WI38 (cell line): ENCODE data around the gene FBP1.
"Not testable (repeated sequence)": the region's sequence is repeated elsewhere in the genome, so short reads cannot be mapped to it uniquely, and the experiment has no call there.

Source experiments
- H3K4me3 ChIP-seq: 2 replicates; pipeline ENCODE4 v1.5.1; 2011; ENCODE audit warnings: low read depth, mild to moderate bottlenecking, control low read depth, low read length
- CTCF ChIP-seq: IDR thresholded peaks from 2 replicates; pipeline ENCODE4 v1.5.1; 2012; ENCODE audit warnings: low read depth, mild to moderate bottlenecking, control low read depth, low read length

FBP1 gene

DNA sequence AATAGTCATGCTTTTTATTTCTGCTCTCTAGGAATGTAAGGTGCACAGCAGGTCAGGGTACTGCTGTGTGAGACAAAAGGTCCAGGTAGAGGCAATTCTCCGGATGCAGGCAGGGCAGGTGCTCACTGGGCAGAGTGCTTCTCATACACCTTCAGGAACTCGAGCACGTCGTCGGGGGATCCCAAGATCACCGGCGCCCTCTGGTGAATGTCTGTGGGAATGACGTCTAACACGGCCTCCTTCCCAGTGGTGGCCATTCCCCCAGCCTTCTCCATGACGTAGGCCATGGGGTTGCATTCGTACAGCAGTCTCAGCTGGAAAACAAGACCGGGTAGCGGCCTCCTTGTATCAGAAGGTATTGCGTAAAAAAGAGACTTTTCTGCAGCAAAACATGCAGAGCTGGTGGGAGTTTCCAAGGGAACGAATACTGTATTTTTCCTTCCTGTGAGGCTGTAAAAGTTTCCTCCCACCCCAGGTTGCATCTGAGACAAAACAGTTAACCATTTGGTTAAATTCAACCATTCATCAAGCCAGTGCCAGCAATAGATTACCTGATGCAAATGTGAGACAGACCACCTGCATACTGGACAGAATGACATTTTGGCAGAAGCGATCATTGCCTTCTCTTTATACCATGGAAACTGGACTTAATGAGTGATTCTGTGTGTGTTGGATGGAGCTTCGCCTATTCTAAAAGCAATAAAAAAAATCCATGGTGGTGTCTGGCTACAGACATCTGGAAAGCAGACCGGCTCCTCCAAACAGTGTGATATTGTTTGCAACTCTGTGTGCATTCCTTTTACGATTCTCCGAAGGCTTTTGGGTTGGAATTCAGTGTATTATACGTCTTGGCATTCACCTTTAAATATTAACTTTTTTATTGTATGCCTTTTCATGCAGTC, 35.8 kb downstream of the FBP1 start:
- no peak overlapping the region for H3K4me3 ChIP-seq
- TF ChIP-seq CTCF = peak; percentile 67

DNA sequence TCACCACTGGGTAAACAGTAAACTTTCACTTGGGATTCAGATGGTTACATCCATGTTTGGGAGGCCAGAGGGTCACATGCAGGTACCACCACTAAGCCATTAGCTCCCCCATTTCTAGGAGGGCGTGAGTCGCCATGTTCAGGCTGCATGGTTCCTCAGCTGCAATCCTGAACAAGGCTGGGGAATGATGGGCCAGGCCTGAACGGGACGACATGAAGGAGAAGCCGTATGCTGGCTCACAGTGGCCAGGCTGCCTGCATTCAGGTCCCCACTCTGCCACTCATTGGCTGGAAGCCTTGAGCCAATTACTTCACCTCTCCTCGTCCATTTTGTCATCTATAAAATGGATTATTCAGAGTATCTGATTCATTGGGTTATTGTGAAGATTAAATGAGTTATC, 36.7 kb downstream of the FBP1 start:
- no peak overlapping the region for H3K4me3 ChIP-seq
- TF ChIP-seq CTCF = no peak

GRCh38 chr9:94600715-94601114, 38.6 kb downstream of the FBP1 start:
- TF ChIP-seq CTCF = no peak
- no peak overlapping the region for H3K4me3 ChIP-seq

DNA sequence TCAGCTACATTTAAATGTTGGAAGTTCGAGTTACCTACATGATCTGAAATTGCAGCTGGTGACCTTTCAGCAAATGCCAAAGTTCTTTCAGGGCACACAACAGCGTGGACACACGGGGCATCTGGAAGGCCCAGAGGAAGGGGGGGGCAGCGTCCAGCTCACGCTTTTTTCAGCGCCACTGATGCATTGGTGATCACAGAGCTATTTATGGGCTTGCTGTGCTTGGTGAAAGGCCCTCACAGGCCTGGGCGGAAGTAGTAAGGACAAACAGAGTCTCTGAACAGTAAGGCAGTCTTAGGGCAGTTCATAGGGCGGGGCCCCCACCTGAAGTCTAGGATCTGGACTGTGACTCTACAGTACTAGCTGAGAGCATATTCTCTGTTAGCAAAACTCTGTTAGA, 39.1 kb downstream of the FBP1 start:
- H3K4me3 ChIP-seq = no peak overlapping the region
- no peak for TF ChIP-seq CTCF

DNA sequence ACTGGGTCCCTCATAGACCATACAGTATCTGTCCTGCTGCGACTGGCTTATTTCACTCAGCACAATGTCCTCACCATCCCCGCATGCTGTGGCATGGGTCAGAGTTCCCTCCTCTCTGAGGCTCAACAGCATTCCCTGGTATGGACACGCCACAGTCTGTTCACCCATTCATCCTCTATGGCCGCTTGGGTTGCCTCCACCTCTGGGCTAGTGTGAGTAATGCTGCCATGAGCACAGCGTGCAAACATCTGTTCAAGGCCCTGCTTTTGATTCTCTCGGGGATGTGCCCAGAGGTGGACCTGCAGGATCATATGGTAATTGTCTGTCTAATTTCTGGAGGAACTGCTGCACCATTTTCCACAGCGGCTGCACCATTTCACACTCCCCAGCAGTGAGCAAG, 40.2 kb downstream of the FBP1 start:
- H3K4me3 ChIP-seq = no peak overlapping the region
- no peak for TF ChIP-seq CTCF

- no peak for TF ChIP-seq CTCF
- H3K4me3 ChIP-seq = no peak within 1 kb of the TSS
Measured at GRCh38 chr9:94593459-94594345, 45.6 kb downstream of the FBP1 start, which contains the start of gene FBP2. TSS of gene FBP2 (minus strand) at chr9:94593824. CDS start at chr9:94593726, 98 bp downstream.

- not testable (repeated sequence) for H3K4me3 ChIP-seq
Measured at GRCh38 chr9:94592683-94593082, 46.6 kb downstream of the FBP1 start.
